ENCODE measurements around the gene MKRN3. TPM values are rescaled to one million over a fixed set of nuclear protein-coding genes. Genes with fewer than 3 reads are reported as not detected.

MKRN3 gene
- polyA plus RNA-seq, 2 of the 4 experiments (the other 2 are of a cell fraction) = 3.6 to 3.7 TPM

- no peak for ATAC-seq
- no peak for DNase-seq (ENCODE audit: low read depth in 1 of 2, low spot score in 1 of 2)
- WGBS (ENCODE audit: missing lambda C conversion rate) = 87% methylated on average over 6 of the region's 6 CpGs
- ChIA-PET CTCF (no interaction called here), POLR2A (no interaction called here)
- no peak overlapping the region for H3K27ac ChIP-seq
- no peak overlapping the region for H3K4me3 ChIP-seq
- no peak for TF ChIP-seq HOXB13 (CRISPR knock-in tag; IDR thresholded peaks at IDR 0.05; ENCODE audit: low read depth)
- TF ChIP-seq HOXA7 (CRISPR knock-in tag; IDR thresholded peaks at IDR 0.05) = no peak
- TF ChIP-seq SREBF2 (IDR thresholded peaks at IDR 0.05) = no peak
- no peaks in the 10 kb centered on the region for H3K4me1 ChIP-seq
- H3K9me3 ChIP-seq = peaks cover 3% of the 10 kb centered on the region; the same call in 1 of the 3 replicates
- FAIRE-seq = no peak
- H3K4me2 ChIP-seq = no peak overlapping the region
Measured at GRCh38 chr15:23602124-23602523, 36.6 kb downstream of the MKRN3 start.

- H3K4me1 ChIP-seq = no peaks in the 10 kb centered on the region
- peaks cover 5% of the 10 kb centered on the region; the same call in 1 of the 3 replicates for H3K9me3 ChIP-seq
- TF ChIP-seq ZNF302 (CRISPR knock-in tag; IDR thresholded peaks at IDR 0.05) = no peak
- no peak for TF ChIP-seq ATOH8 (CRISPR knock-in tag; IDR thresholded peaks at IDR 0.05; ENCODE audit: low read depth)
- no peak for TF ChIP-seq FOXS1 (CRISPR knock-in tag; IDR thresholded peaks at IDR 0.05)
- no peak for TF ChIP-seq NFE2L2 (conservative IDR thresholded peaks at IDR 0.05; ENCODE audit: low read length)
- no peak for TF ChIP-seq FOSB (CRISPR knock-in tag; IDR thresholded peaks at IDR 0.05)
- no peak for TF ChIP-seq HEYL (CRISPR knock-in tag; IDR thresholded peaks at IDR 0.05)
- TF ChIP-seq CEBPB (IDR thresholded peaks at IDR 0.05) = no peak
- TF ChIP-seq BCL3 (IDR thresholded peaks at IDR 0.05) = no peak
- TF ChIP-seq ESRRA (IDR thresholded peaks at IDR 0.05; ENCODE audit: borderline replicate concordance, low read length) = no peak
- TF ChIP-seq MYC (IDR thresholded peaks at IDR 0.05; ENCODE audit: borderline replicate concordance, low read length) = no peak
- no peak for TF ChIP-seq ELK1 (IDR thresholded peaks at IDR 0.05; ENCODE audit: low read depth, low read length)
- TF ChIP-seq PHF8 (IDR thresholded peaks at IDR 0.05; ENCODE audit: borderline replicate concordance, low read depth) = no peak
- no peak overlapping the region for H3K4me3 ChIP-seq
- no peak for FAIRE-seq
- ATAC-seq = no peak
- no peak overlapping the region for H3K4me2 ChIP-seq
- no peak overlapping the region for H3K27ac ChIP-seq
- POLR2A ChIA-PET = no interaction called here
- DNase-seq (ENCODE audit: low read depth in 1 of 2, low spot score in 1 of 2) = no peak
- WGBS (ENCODE audit: missing lambda C conversion rate) = 71% methylated on average over 2 of the region's 2 CpGs
- CTCF ChIA-PET = interaction anchor here (1.0 kb wide), 1 partner anchor 9 kb away, joined by 3 read pairs; no protein-coding TSS in a partner anchor
Measured at GRCh38 chr15:23606226-23606625, 40.8 kb downstream of the MKRN3 start.

GRCh38 chr15:23616536-23616935 is 51.1 kb downstream of the MKRN3 start:
- ChIA-PET CTCF (interaction anchor here (1.6 kb wide), 1 partner anchor 17 kb away, joined by 5 read pairs; no protein-coding TSS in a partner anchor), POLR2A (no interaction called here)
- no peaks in the 10 kb centered on the region for H3K4me1 ChIP-seq
- H3K4me2 ChIP-seq = peak overlapping the region; percentile 65
- H3K9me3 ChIP-seq = no peaks in the 10 kb centered on the region
- TF ChIP-seq HOXB13 (CRISPR knock-in tag; IDR thresholded peaks at IDR 0.05; ENCODE audit: low read depth) = no peak
- TF ChIP-seq ATOH8 (CRISPR knock-in tag; IDR thresholded peaks at IDR 0.05; ENCODE audit: low read depth) = no peak
- TF ChIP-seq MAFK (IDR thresholded peaks at IDR 0.05; ENCODE audit: partially characterized antibody) = no peak
- no peak for TF ChIP-seq JUNB (IDR thresholded peaks at IDR 0.05)
- no peak for TF ChIP-seq PHF8 (IDR thresholded peaks at IDR 0.05; ENCODE audit: borderline replicate concordance, low read depth)
- ATAC-seq = peak; percentile 67 to 83; a peak in 4 of 6 replicates
- DNase-seq (ENCODE audit: low read depth in 1 of 2, low spot score in 1 of 2) = peak; percentile 8 to 63
- 8% methylated on average over 10 of the region's 10 CpGs for WGBS (ENCODE audit: missing lambda C conversion rate)
- H3K4me3 ChIP-seq = peak overlapping the region; percentile 37
- peak overlapping the region; percentile 1 to 51; a peak in 2 of 6 replicates for H3K27ac ChIP-seq
- FAIRE-seq = no peak

Small RNA genes lying within 50 kb of the gene (small RNA-seq; reads per million reads assigned to genes)
- 0 to 0.49 (median 0) reads per million in 6 experiments for gene MIR4508

Other genes starting within 250 kb of the MKRN3 start
- gene GOLGA6L26, start 231.5 kb upstream of the MKRN3 start, polyA plus RNA-seq (2011; rRNA removed) = not detected in 2 replicates
- not detected in 3 replicates for gene GOLGA6L26, start 231.5 kb upstream of the MKRN3 start, polyA plus RNA-seq (2017; fragmentation: RNase III; extraction: RNeasy Plus Mini Kit Qiagen cat#74134 plus additional on column Dnase treatment)
- 0.90 and 0.94 TPM in 2 replicates for gene GOLGA8S, start 210.9 kb upstream of the MKRN3 start, polyA plus RNA-seq (2011; rRNA removed)
- 0.31 to 0.70 TPM (median 0.35 TPM) in 3 replicates for gene GOLGA8S, start 210.9 kb upstream of the MKRN3 start, polyA plus RNA-seq (2017; fragmentation: RNase III; extraction: RNeasy Plus Mini Kit Qiagen cat#74134 plus additional on column Dnase treatment)
- not detected in 2 replicates for gene GOLGA6L2, start 118.4 kb upstream of the MKRN3 start, polyA plus RNA-seq (2011; rRNA removed)
- 0.03 TPM in 1 of 3 replicates, not detected in the others for gene GOLGA6L2, start 118.4 kb upstream of the MKRN3 start, polyA plus RNA-seq (2017; fragmentation: RNase III; extraction: RNeasy Plus Mini Kit Qiagen cat#74134 plus additional on column Dnase treatment)
- 0.04 TPM in 1 of 2 replicates, not detected in the other for gene MAGEL2, start 82.2 kb downstream of the MKRN3 start, polyA plus RNA-seq (2011; rRNA removed)
- gene MAGEL2, start 82.2 kb downstream of the MKRN3 start, polyA plus RNA-seq (2017; fragmentation: RNase III; extraction: RNeasy Plus Mini Kit Qiagen cat#74134 plus additional on column Dnase treatment) = not detected in 3 replicates
- 0.53 and 0.67 TPM in 2 replicates for gene NDN, start 121.6 kb downstream of the MKRN3 start, polyA plus RNA-seq (2011; rRNA removed)
- 0.07 to 0.12 TPM (median 0.08 TPM) in 3 replicates for gene NDN, start 121.6 kb downstream of the MKRN3 start, polyA plus RNA-seq (2017; fragmentation: RNase III; extraction: RNeasy Plus Mini Kit Qiagen cat#74134 plus additional on column Dnase treatment)